HPDE6-E6E7 (cell line): ENCODE measurements around the gene ZNF622.

ENCODE experiments used
- DNase-seq: peaks from one replicate; pipeline ENCODE4 v3.0.0; 2011; ENCODE audit warnings: missing footprints; ENCODE audit errors: extremely low spot score

The ZNF622 gene

GRCh38 chr5:16431490-16431889 lies 34.1 kb downstream of the ZNF622 start:
- DNase-seq, result no peak

- DNase-seq, result no peak
Observed at GRCh38 chr5:16430349-16431089, 35.1 kb downstream of the ZNF622 start.

GRCh38 chr5:16428359-16428758 lies 37.2 kb downstream of the ZNF622 start:
- DNase-seq, result no peak

GRCh38 chr5:16427587-16427986 lies 38.0 kb downstream of the ZNF622 start:
- DNase-seq, result no peak

- DNase-seq, result no peak
Observed at GRCh38 chr5:16418471-16418922, 47.1 kb downstream of the ZNF622 start.

- no peak for DNase-seq
Observed at GRCh38 chr5:16417398-16418074, 48.1 kb downstream of the ZNF622 start.

GRCh38 chr5:16414861-16415260 lies 50.7 kb downstream of the ZNF622 start:
- DNase-seq, result no peak

- peak; percentile 21 for DNase-seq
Observed at GRCh38 chr5:16413166-16413860, 52.3 kb downstream of the ZNF622 start.

- DNase-seq, result no peak
Observed at GRCh38 chr5:16412556-16412955, 53.0 kb downstream of the ZNF622 start.

- DNase-seq, result peak; percentile 12
Observed at GRCh38 chr5:16411741-16412455, 53.7 kb downstream of the ZNF622 start.

GRCh38 chr5:16411235-16411634 lies 54.4 kb downstream of the ZNF622 start:
- DNase-seq, result no peak

GRCh38 chr5:16410338-16410737 lies 55.3 kb downstream of the ZNF622 start:
- DNase-seq, result no peak

- no peak for DNase-seq
Observed at GRCh38 chr5:16406630-16407029, 59.0 kb downstream of the ZNF622 start.

GRCh38 chr5:16406023-16406422 lies 59.6 kb downstream of the ZNF622 start:
- DNase-seq, result no peak
